TTC549 (cell line): ENCODE results near the gene ETS1.

Experiments
- FAIRE-seq: peaks from 2 replicates; lab custom pipeline; 2012; peaks lifted over from hg19 to GRCh38; lab: Jason Lieb, UNC

Gene ETS1

DNA sequence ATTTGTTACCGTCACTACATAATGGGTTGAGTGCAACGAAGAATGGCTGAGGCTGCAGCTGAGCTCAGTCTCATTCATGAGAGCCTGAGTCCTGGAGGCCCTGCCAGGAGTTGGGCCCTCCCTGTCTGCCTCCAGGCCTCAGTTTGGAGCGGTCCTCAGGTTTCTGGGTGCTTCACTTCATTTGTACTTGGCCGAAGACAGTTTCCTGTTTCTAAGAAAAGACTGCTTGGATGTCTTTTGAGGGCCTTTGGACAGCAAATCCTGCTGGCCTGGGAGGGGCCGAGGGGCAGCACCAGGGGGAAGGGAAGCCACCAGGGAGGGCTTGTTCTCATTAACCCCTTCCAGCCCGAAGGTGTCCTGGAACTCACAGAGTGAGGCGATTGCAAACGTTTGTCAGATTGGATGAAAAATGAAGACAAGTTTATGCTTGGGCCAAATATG is 163.1 kb downstream of the ETS1 start:
- no peak for FAIRE-seq

DNA sequence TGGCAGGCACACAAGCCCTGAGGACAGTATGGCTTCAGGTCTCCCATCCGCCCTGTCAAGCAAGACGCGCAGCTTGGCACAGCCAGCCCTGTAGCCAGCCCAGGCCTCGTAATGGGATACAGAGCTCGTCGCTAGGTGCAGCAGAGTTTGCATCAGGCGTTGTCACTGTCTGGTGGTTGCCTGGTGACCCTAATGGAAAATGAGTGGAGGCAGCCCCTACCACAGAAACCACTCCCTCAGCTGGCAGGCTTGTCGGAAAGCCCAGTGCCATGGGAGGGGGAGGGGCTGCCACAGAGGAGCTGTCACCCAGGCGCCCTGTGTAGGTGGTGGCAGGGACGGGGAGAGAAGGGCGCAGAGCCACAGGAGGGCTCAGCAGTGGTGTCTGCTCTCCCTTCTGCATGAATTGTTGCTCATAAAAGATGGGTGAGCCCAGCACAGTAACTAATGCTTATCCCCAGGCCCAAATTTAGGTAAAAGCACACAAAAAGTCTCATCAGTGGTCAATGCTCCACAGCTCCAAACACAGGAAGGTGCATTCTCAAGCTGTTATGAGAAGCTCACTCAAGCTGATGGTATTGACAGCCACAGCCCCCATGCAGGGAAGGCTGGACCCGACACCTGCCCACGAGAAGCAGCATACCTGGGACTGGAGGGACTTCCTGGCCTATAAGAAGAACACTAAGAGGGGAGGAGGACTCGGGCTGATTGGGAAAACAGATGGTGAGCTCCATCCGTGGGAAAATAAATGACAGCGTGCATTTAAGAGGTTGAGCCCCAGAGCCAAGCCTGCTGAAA is 164.6 kb downstream of the ETS1 start:
- FAIRE-seq, result no peak

DNA sequence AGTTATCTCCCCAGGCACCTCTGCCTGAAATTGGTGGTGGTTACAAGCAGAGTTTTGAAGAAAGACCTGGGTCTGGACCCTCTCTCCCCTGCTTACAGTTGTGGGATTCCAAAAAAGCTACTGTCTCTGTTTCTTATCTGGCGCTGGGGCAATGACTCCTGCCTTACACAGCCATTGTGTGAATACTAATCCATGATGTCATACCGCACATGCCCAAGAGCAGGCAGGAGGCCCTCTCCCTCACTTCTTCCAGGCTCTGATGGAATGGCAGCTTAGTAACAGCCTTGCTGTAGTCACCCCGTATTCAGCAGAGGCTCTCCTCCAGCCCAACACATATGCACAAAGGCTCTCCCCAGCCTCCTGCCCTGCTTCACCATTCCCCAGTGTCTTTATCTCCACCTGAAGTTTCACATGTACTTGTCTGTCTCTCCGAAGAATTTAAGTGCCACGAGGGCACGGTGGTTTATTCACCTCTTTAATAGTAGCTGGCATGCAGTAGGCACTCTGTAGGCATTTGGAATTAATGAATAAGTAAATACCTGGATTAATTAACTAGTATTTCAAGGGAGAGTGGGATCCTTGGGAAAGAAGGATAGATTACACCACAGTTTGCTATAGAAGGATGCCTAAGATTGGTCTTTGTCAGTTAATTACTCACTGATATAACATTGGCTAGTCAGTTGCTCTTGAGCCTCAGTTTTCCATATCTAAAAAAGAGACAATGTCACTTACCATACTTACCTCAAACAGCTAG is 165.6 kb downstream of the ETS1 start:
- FAIRE-seq, result no peak

DNA sequence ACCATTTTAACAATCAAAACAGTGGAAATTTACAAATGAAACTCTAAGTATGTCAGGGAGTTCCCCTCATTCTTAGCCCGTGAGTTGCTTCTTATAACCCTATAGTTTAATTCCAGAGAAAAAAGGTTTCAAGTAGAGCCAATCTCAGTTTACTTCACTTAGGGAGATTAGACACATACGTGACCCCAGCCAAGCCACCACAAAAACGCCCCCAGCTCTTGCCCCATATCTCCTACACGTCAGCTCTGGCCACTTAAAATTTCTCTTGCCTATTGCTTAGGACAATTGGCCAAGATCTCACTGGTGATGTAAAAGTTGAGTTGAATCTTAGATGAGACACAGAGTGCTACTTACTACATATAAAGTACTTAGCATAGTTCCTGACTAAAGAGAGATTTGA is 166.4 kb downstream of the ETS1 start:
- FAIRE-seq, result no peak

DNA sequence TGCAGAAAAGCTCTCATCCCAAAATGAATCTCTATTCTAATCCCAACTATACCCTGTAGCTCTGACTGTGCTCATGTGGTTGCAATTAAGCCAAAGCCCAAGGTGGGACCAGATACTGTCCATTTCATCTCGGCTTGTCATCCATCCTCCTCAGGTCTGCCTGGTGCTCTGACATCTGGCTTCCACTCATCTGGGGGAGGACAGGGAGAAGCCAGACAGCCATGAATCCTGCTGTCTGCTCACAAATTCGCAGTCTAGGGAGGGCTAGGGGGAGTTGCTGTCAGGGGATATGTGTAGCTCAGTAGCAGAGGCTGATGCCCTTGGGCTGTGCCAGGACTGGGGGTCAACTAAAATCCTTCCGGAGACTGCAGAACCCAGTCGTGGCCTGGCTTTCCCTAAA is 167.1 kb downstream of the ETS1 start:
- no peak for FAIRE-seq

DNA sequence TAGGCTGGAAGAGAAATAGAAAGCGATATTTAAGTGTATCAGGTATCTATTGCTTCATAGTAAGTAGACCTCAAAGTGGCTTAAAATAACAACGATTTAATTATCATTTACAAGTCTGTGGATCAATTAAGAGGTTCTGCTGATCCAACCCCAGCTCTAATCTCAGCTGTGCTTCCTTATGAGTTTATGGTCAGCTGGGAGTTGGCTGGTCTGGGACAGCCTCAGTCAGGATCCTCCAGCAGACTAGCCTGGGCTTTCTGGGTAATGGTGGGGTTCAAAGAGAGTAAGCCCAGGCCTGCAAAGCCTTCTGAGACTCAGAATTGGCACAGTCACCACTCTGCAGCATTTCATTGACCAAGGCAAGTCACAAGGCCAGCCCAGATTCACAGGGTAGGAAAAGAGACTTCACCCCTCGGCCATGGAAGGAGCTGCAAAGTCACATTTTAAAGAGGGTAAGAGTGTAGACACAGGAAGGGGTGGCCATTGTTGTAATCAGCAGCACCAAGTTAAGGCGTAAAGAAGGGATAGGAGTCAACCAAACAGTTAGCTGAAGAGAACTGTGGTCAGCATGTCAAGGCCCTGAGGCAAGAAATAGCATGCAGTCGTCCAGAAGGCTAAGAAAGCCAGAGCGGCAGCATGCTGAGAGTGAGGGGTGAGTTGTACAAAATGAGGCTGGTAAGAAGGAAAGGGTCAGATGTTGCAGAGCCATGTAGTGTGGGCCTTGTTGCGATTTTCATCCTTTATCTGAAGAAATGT is 168.2 kb downstream of the ETS1 start:
- no peak for FAIRE-seq

DNA sequence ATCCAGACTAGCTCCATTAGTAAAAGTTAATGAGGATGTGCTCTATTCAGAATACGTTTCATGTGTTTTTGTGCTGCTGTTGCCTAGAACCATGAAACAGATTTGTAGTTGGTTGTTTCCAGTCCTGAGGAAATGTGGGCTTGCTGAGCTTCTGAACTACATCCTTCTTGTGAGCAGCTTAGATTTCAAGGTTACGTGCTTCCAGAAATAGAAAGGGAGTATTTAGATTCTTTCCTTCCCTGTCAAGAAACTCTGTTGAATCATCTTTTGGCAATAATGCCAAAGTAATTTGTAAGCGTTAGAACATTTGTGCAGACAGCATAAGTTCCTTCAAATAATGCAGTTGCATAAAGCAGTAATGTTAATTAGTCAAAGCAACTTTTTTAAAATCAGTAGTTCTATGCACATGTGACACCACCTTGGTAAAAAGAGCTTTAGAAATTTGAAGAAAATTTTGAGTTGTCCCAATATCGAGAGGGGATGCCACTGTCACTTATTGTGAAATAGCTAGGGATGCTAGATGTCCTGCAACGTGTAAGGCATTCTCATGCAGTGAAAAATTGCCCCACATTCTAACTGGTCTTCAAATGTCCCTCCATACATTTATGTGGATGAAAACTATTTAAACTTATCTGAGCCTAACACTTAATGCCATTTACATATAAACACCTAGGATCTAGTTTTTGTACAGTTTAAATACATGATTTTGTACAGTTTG is 169.6 kb downstream of the ETS1 start:
- FAIRE-seq, result no peak

DNA sequence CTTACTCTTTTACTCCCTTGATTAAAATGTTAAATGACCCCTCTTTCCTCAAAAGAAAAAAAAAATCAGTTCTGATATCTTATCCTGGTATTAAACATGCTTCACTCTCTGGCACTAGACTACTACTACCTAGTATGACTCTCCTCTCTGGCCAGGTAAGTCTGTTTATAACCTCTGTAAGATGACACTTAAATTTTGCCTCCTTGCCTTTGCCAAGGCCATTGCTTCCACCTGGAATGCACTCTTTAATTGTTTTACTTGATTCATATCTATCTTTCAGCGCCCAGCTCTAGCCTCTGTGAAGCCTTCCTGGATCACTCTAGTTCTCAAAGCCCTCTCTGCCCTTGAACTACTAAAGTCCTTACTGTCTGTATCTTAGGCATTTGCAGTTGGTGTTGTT is 170.4 kb downstream of the ETS1 start:
- no peak for FAIRE-seq

DNA sequence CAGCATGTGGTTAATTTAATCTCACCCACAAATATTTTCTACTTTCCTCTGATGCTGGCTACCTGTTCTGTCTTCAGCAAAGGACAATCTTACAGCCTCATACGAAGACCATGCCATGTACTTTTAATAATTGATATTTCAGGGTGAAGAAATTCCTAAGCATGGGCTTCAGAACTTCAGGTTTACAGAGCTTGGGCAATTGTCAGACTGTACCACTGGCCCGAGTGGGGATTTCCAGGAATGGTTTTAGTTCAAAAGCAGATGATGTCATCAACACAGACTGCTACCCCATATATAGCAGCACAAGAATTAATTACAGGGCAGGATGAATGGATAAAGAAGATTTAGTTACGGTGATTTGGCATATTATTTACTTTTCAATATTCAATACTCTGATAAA is 171.8 kb downstream of the ETS1 start:
- FAIRE-seq, result no peak

DNA sequence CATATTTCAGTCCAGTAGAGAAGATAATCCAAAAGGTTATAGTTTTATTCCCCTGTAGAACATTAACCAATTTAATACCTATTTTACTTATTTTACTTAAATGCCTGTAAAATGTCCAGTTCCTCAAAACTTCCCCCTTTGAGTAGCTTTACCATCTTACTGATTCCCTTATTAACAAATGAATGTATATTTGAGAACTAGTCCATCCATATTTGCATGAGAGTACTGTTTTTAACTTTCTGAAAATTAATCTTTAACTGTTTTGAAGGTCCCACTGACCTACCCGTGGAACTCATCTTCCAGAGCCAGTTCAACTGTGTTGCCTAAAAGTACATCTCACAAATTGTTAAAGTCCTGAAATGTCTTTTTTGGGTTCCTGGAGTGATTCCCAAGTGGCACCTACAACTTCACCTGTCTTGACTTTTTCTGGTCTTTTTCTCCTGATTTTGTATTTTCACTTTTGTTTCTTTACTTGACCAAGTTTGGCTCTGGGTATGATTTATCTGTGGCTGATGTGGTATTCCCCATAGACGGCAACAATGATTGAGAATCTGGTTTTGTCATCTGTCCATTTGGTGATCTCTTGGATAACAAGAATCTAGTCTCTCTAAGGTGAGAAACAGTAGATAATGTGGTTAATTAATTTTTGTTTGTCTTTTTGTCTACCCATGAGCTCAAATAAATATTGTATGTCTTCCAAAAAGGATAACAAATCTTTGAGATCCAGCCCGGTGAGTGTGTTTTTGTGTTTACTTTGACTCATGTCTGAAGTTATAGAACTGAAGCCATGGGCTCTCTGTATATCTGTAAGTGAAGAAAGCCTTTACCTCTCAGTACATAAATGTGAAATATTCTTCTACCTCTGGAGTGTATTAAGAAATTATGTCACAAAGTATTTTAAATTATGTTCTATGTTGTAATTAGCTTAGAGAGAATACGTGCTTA is 174.2 kb downstream of the ETS1 start:
- no peak for FAIRE-seq

DNA sequence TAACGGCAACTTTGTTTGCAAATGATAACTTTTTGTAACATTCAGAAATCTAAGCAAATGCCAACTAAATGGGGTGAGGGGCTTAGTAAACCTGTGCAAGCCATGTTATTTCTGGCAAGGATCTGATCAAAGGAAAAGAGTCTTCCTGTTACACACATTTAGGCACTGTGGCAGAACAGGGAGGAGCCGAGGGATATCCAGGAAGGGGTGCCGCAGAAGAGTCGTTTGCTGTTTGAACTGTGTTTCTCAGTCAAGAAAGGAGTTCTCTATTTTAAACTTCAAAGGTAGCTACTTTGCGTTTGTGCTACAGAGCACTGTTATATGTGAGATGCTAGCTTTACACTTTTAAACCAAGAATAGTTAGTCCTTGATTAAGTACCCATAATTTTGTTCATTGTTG is 175.5 kb downstream of the ETS1 start:
- FAIRE-seq, result no peak

DNA sequence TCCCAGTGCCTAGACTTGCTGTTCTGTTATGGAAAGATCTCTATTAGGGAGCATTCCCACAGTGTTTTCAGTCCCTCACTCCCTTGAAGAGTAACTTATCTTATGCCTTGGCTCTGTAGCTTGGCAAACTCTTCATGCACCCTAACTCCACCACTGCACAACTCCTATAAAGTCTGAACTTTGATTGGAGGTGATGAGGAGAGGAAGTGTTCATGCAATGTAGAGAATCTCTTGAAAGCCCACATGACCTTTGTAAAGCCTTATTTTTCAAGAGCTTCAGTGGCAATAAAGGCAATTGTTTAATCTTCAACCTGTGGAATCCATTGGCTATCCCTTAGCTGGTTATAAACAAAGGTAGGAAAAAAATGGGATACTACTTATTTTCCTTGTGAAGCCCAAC is 176.2 kb downstream of the ETS1 start:
- FAIRE-seq, result no peak

DNA sequence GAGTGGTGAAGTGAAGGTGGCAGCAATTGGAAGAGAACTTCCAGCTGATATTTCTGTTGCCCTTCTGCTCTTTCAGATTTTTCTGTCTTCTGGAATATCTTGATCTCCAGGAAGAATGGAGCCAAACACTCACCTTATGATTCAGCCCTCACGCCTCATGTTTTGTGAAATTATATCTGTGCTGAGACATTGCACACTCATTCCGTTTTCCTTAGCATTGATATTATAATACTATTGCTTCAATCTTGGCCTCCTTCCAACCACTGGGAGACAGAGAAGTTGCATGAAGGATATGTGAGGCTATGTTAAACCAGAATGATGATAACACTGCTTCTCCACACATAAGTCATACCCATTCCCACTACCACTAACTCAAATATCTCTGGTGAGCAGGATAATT is 177.9 kb downstream of the ETS1 start:
- no peak for FAIRE-seq
